GM21423 (cell line): ENCODE measurements around the gene BAZ1A.
"Not testable (repeated sequence)": the region's sequence is repeated elsewhere in the genome, so short reads cannot be mapped to it uniquely, and the experiment has no call there.

ENCODE experiments used
- ATAC-seq: cut with Tn5 transposase; IDR thresholded peaks from one replicate; pipeline ENCODE4 v1.9.1; 2021; ENCODE audit warnings: mild to moderate bottlenecking, moderate library complexity; ENCODE audit not compliant: unreplicated experiment

BAZ1A gene

DNA sequence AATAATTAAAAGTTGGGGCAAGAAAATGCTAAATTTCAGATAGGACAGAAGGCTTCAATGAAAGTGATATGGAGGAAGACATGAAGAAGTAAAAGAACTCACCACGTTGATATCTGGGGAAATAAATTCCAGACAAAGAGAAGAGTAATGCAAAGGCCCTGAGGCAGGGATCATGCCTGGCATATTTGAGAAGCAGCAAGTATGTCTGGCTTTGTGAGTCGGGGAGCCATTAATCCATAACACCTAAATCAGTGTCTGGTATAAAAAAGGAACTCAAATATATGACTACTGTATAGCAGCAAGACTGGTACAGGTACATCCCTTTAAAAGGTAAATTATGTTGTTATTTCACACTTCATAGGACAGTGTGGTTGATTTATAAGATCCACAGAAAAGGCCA is 16.4 kb downstream of the BAZ1A start:
- no peak for ATAC-seq

DNA sequence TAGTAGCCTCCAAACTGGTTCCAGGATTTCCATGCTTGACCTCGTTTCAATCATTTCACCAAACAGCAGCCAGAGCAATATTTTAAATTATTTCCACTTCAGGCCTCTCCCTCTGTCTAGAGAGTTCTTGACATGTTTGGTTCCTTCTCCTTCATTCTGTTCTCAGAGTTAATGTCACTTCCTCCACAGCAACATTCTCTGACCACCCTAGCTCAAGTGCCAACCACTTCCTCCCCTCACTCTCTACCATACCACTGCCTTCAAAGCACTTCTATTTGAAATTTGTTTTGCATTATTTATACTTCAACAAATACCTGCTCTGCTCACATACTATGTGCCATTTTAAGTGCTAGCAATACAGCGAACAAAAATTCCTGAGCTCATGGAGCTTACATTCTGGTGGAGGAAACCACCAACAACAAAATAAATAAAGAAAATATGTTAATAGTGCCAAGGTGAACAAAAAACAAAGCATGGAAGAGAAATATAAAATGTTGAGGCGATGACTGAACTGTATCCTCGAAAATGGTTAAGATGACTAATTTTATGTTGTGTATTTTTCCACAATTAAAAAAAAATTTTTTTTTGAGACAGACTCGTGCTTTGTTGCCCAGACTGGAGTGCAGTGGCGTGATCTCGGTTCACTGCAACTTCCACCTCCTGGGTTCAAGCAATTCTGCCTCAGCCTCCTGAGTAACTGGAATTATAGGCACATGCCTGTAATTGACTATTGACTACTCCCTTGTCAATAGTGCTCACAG is 17.3 kb downstream of the BAZ1A start:
- no peak for ATAC-seq

DNA sequence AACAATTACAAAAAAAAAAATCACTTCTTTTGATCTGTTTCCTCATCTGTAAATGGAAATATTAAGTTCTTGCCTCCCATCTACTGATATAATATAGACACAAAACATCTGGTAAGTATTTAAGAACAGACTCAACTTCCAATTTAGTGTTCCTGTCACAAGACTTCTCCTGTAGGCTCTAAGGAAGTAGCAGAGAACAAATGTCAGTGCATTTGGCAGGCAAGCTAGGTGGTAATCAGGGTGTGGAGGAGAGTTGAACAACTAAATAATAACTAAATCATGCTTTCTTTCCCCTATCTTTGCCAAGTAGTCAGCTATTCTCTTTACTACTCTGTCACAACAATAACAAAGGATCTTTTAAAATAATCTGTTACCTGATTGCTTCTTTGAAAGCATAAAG is 22.1 kb downstream of the BAZ1A start:
- no peak for ATAC-seq

DNA sequence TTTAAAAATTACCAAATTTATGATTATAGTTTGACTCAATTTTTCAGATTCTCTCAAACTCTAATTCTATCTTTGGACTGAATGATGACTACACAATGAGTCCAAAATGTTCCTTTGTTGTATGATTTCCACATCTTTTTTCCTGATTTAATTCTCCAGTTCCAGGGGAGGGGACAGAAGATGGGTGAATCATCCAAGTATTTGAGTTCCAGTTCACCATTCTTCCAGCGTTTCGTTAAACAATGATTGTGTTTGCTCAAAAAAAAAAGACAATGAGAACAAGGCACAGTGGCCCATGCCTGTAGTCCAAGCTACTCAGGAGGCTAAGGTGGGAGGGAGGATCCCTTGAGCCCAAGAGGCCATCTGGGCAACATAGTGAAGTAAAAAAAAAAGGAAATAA is 23.8 kb downstream of the BAZ1A start:
- ATAC-seq = no peak

DNA sequence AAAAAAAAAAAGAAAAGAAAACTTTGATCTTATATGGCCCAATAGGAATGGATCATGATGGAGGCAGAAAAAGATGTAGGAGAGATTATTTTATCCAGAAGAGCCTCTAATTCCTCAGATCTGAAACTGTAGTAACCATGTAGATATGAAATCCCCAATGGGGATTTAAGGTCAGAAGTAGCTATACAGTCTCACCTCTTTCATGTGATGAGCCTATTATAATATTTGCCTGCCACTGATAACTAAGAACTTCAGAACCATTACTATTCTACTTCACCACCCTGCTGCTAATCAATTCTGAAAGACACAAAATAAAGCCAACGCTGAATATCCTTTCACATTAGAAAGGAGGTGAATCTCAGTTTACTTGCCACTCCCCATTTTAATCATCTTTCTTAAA is 29.3 kb downstream of the BAZ1A start:
- ATAC-seq = no peak

DNA sequence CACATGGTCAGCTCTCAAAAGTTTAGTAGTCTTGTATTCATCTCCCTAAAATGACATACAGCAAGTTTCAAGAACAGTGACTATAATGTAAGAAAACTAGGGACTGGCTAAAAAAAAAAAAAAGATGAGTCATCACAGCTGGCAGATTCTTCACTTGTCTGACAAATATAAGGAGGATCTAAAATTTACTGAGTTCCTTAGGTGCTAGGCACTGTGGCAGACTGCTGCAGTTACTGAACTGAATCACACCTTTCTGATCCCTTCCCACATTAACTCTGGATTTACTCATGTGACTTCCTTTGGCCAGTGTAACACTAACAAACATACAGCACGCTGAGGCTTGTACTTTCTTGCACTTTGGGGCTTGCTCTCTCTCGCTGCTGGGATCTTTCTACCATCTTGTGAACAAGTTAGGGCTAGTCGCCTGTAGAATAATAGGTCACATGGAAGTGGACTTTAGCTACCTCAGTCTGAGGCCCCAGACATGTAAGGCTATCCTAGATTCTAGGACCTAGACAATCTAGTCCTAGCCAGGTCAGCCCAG is 32.1 kb downstream of the BAZ1A start:
- peak; percentile 55 for ATAC-seq

DNA sequence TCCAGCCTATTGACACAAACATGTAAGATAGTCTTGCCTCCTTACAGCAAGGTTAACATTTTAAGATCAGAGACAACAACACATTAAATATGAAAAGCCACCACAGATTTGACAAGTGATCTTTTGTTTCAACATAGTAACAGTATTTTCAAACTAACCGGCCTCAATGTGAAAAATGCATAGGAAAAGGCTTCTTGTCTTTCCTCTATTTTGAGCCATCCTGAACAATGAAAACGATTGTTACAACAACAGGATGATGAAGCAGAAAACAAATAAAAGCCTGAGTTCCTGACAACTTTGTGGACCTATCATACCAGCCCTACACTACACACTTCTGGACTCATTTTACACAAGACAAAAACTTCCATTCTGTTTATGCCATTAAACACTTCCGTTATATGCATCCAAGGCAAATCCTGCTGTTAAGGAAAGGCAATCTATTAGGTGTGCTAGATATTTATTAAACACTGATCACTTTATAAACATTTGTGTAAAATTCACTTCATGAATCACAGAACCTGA is 37.3 kb downstream of the BAZ1A start:
- ATAC-seq = no peak

DNA sequence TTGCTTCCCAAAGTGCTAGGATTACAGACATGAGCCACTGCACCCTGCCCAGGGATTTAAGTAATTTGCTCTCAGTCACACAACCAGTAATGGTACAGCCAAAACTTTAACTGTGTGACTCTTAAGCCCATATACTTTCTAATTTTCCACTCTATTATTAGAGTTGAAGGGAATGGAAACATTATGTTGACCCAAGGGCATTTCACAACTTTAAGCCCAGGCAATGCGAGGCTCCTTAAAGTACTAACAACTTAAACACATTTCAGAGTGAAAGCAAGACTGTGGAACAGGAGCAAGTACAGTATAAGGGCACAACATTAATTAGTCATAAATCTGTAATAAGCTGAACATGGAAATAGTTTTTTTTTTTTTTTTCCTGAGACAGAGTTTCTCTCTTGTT is 39.8 kb downstream of the BAZ1A start:
- no peak for ATAC-seq

DNA sequence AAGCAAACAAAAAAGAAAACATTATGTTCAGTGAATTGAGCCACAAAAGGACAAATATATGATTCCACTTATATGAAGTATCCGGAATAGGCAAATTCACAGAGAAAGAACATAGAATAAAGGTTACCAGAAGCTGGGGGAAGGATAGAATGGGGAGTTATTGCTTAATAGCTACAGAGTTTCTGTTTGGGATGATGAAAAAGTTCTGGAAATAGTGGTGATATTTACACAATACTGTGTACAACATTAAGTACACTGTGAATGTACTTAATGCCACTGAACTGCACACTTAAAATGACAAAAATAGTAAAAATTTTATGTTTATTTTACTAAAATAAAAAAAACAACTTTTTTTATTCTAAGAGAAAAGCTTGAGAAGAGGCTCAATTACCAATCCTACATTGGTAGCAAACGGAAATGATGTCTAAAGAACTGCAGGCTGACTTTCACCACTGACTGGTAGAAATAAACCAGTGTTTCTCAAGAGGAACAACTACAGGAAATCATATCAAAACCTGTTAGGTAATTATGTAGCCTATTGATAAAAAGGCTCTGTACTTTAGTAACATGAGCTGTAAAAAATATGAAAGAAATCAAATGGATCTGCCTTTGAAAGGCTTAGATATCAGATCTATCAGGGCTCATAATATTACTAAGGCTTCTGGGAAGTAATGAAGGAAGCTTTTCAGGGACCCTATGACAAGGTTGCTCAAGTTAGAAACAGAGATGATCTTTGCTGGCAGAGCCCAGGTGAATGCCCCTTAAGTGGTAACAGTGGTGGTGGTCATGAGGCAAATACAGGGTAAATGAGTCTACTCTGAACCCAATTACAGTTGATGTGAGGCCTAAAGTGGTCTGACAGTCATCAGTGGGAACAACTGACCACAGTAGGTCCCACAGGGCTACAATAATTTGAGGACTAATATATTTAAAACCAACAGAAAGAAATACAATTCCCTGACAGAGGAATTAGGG is 41.3 kb downstream of the BAZ1A start:
- ATAC-seq = peak; percentile 49

DNA sequence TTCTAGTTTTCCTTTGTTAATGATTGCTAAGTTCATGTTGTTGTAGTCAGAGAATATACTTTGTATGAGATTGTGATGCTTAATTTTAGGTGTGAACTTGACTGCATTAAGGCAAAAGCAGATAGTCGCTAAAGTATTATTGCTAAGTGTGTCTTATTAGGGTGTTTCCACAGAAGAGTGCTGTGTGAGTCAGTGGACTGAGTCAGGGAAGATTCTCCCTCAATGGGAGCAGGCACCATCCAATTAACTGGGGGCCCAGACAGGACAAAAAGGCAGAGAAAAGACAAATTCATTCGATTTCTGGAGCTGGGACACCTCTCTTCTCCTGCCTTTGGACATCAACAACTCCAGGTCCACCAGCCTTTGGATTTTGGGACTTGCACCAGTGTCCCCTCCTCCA is 48.5 kb downstream of the BAZ1A start:
- ATAC-seq = no peak

DNA sequence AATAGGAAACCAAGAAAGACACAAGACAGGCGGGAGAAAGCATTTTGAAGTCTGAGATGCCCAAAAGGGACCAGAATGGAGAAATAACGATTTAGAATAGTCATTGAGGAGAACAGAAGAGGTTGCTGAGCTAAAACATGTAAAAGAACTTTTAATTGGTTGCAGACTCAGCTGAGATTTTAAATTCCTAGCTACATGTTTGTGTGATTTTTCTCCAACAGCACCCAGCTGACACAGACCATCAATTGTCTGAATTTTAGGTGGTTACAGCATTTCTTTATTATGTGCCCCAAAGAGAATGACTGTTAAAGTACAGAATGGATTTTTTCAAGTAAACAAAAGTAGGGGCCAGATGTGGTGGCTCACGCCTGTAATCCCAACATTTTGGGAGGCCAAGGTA is 50.3 kb downstream of the BAZ1A start:
- ATAC-seq = no peak

DNA sequence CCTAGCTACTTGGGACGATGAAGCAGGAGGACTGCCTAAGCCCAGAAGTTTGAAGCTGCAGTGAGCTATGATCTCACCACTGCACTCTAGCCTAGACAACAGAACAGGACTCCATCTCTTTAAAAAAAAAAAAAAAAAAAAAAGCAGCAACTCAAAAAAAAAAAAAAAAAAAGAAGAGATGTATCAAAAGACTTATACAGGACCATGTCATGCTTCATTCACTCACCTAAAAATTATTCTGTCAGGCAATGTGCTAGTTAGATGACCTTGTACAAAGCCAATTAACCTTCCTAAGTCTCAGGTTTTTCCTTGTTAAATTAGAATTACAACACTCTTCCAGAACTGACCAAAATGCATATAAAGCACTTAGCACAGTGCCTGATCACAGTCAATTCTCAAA is 50.9 kb downstream of the BAZ1A start:
- no peak for ATAC-seq

DNA sequence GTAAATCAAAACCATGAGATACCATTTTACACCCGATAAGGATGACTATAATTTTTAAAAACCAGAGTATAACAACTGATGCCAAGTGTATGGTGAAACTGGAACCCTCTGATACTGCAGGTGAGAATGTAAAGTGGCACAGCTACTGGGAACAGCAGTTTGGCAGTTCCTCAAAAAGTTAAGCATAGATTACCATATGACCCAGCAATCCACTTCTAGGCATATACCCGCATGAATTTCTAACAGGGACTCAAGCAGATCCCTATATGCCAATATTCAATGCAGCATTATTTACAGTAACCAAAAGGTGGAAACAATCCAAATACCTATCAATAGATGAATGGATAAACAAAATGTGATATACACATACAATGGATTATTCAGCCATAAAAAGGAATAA is 57.4 kb downstream of the BAZ1A start:
- no peak for ATAC-seq

DNA sequence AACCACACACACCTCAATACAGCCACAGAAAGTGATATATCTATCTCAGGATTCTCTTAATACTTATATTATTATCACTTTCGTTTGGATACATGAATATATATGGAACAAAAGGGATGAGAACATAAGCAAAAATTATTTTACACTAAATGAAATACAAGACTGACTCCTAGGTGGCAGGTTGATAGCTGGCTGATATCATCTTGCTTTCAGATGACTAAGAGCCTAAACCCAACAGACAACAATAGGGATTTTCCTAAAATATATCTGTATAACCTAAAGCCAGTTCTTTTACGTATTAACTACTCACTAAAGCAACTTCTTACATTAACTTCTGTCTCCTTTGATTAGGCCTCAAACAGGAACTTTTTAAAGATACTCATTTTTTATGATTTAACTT is 65.1 kb downstream of the BAZ1A start:
- no peak for ATAC-seq

DNA sequence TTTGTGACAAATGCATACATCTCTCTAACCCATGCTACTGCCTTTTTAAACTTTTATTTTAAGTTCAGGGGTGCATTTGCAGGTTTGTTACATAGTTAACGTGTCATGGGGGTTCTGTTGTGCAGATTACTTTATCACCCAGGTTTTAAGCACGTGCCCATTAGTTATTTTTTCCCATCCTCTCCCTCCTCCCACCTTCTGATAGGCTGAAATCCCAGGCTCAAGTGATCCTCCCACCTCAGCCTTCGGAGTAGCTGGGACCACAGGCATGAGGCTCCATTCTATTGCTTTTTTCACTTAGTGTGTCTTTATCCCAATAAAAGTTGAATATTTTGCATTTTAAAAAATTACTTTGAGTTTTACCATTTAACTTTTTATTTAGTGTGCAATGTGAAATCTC is 68.9 kb downstream of the BAZ1A start:
- no peak for ATAC-seq

DNA sequence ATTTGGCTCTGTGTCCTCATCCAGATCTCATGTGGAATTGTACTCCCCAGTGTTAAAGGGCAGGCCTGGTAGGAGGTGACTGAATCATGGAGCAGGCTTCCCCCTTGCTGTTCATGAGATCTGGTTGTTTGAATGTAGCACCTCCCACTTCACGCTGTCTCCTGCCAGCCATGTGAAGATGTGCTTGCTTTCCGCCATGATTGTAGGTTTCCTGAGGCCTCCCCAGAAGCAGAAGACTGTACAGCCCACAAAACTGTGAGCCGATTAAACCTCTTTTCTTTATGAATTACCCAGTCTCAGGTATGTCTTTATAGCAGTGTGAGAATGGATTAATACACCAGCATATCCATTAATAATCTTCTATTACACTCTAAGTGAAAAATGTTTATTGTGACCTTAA is 70.2 kb downstream of the BAZ1A start:
- no peak for ATAC-seq

DNA sequence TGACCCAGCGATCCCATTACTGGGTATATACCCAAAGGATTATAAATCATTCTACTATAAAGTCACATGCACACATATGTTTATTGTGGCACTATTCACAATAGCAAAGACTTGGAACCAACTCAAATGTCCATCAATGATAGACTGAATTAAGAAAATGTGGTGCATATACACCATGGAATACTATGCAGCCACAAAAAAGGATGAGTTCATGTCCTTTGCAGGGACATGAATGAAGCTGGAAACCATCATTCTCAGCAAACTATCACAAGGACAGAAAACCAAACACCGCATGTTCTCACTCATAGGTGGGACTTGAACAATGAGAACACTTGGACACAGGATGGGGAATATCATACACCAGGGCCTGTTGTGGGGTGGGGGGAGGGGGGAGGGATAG is 76.3 kb downstream of the BAZ1A start:
- ATAC-seq = not testable (repeated sequence)

DNA sequence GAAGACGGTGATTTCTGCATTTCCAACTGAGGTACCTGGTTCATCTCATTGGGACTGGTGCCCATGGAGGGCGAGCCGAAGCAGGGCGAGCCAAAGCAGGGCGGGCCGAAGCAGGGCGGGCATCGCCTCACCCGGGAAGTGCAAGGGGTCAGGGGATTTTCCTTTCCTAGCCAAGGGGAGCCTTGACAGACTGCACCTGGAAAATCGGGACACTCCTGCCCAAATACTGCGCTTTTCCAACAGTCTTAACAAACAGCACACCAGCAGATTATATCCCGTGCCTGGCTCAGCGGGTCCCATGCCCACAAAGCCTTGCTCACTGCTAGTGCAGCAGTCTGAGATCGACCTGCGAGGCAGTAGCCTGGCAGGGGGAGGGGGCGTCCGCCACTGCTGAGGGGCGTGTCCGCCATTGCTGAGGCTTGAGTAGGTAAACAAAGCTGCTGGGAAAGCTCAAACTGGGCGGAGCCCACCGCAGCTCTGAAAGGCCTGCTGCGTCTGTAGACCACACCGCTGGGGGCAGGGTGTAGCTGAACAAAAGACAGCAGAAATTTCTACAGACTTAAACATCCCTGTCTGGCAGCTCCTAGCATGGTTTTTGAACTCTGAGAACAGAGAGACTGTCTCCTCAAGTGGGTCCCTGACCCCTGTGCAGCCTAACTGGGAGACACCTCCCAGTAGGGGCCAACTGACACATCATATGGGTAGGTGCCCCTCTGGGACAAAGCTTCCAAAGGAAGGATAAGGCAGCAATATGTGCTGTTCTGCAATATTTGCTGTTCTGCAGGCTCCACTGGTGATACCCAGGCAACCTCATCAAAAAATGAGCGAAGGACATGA is 77.2 kb downstream of the BAZ1A start:
- ATAC-seq = no peak

DNA sequence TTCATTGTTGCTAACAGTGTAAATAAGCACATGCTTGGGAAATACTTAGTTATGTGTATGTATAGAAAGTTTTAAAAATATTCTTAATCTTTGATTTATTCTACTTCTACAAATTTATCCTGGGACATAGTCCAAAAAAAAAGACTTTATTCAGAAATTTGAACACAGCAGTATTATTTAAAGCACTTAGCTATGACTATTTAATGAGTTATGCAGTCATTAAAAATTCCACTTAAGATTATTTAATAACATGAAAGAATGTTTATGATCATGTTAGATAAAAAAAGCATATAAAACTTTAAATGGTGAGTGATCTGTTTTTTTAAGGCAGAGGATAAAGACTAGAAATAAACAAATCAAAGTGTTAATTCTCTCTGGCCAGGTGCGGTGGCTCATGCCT is 78.3 kb downstream of the BAZ1A start:
- no peak for ATAC-seq

DNA sequence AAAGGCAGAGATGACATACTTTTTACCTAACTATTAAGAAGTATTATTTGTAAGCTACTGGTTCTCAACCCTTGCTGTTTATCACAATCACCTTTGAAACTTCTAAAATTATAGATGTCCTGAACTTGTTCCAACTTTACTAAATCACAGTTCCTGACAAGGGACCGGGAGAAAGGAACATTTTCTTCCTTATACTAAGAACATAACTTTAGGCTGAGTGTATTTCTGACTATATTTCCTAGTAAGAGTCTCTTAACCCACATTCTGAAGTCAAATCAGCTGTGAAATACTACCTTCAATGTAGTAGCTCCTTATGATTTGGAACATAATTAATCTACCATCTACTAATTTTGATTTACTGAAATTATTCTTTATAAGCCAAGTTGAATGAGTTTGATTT is 80.2 kb downstream of the BAZ1A start:
- ATAC-seq = no peak

DNA sequence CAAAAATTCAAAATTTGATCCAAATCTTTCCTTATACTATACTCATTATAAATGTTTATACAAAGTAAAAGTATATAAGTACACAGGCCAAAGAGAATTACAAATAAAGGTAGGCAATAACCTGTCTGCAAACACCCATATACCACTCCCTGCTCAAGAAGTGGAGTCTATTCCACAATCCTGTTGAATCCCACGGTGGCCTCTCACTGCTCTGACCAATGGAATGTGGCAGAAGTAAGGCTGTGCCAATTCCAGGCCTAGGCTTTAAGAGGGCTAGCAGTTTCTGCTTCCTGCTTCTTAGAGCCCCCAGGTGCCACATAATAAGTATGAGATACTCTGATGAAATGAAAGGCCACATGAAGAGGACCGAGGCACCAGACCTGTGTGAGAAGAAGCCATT is 80.9 kb downstream of the BAZ1A start:
- ATAC-seq = no peak
